C4-2B (cell line): Measurements from ENCODE around the gene TVP23C.

Experiments
- ZFX ChIP-seq: fragments of 450-650 bp; IDR thresholded peaks from 2 replicates; pipeline ENCODE4 v1.6.1; 2017
- TF ChIP-seq, protein P1 (sequence below): fragments of 450-650 bp; conservative IDR thresholded peaks from 2 replicates; pipeline ENCODE4 v1.5.1; 2017; ENCODE audit warnings: mild to moderate bottlenecking

DNA sequence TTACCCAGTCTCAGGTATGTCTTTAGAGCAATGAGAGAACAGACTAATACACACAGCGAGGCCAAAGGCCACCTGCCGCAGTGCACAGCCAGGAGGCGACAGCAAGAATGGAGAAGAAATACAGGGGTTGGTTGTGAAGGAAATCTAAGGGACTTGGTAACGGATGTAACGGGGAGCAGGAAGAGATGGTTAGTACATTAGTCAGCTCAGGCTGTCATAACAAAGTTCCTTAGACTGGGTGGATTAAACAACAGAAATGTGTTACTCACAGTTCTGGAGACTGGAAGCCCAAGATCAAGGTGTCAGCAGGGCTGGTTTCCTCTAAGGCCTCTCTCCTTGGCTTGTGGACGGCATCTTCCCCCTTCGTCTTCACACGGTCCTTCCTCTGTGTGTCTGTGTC lies 47.1 kb downstream of the TVP23C start:
- TF ChIP-seq, protein P1, sequence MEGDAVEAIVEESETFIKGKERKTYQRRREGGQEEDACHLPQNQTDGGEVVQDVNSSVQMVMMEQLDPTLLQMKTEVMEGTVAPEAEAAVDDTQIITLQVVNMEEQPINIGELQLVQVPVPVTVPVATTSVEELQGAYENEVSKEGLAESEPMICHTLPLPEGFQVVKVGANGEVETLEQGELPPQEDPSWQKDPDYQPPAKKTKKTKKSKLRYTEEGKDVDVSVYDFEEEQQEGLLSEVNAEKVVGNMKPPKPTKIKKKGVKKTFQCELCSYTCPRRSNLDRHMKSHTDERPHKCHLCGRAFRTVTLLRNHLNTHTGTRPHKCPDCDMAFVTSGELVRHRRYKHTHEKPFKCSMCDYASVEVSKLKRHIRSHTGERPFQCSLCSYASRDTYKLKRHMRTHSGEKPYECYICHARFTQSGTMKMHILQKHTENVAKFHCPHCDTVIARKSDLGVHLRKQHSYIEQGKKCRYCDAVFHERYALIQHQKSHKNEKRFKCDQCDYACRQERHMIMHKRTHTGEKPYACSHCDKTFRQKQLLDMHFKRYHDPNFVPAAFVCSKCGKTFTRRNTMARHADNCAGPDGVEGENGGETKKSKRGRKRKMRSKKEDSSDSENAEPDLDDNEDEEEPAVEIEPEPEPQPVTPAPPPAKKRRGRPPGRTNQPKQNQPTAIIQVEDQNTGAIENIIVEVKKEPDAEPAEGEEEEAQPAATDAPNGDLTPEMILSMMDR, result no peak
- TF ChIP-seq ZFX, result no peak
